H9 (cell line): ENCODE results near the gene LPAR1. TPM values are rescaled to one million over a fixed set of nuclear protein-coding genes. Genes with fewer than 3 reads are reported as not detected.

Experiments
- DNase-seq: peaks from one replicate; pipeline ENCODE4 v3.0.0-alpha.2; 2017
- H2AFZ ChIP-seq: one replicate; pipeline ENCODE4 v1.6.1; 2013; ENCODE audit warnings: mild to moderate bottlenecking, low read length, control low read depth, moderate library complexity
- H2AK5ac ChIP-seq: 2 replicates; pipeline ENCODE4 v1.6.1; 2013; ENCODE audit warnings: low read length, control low read depth, mixed read lengths; ENCODE audit not compliant: insufficient read length
- H2BK120ac ChIP-seq: one replicate; pipeline ENCODE4 v1.6.1; 2013; ENCODE audit warnings: low read depth, mild to moderate bottlenecking, low read length, control low read depth, inconsistent platforms; ENCODE audit not compliant: poor library complexity, severe bottlenecking
- H2BK12ac ChIP-seq: 2 replicates; pipeline ENCODE4 v1.6.1; 2013; ENCODE audit warnings: low read length, control low read depth, mixed read lengths, low read depth; ENCODE audit not compliant: insufficient read length
- H2BK15ac ChIP-seq: 2 replicates; pipeline ENCODE4 v1.6.1; 2013; ENCODE audit warnings: low read depth, low read length, control low read depth
- H2BK20ac ChIP-seq: one replicate; pipeline ENCODE4 v1.6.1; 2013; ENCODE audit warnings: low read depth, mild to moderate bottlenecking, low read length, control low read depth, inconsistent platforms; ENCODE audit not compliant: poor library complexity, severe bottlenecking
- H2BK5ac ChIP-seq: 2 replicates; pipeline ENCODE4 v1.6.1; 2013; ENCODE audit warnings: low read length, control low read depth, mixed read lengths; ENCODE audit not compliant: insufficient read length
- H3K14ac ChIP-seq: 2 replicates; pipeline ENCODE4 v1.6.1; 2013; ENCODE audit warnings: low read length, control low read depth; ENCODE audit not compliant: insufficient read depth
- H3K18ac ChIP-seq: 2 replicates; pipeline ENCODE4 v1.6.1; 2013; ENCODE audit warnings: low read depth, mild to moderate bottlenecking, mixed read lengths, low read length, control low read depth; ENCODE audit not compliant: insufficient read length
- H3K23ac ChIP-seq: 2 replicates; pipeline ENCODE4 v1.6.1; 2013; ENCODE audit warnings: low read length, control low read depth, mixed read lengths, low read depth; ENCODE audit not compliant: insufficient read length
- H3K23me2 ChIP-seq: 2 replicates; pipeline ENCODE4 v1.6.1; 2013; ENCODE audit warnings: low read depth, mild to moderate bottlenecking, mixed read lengths, low read length, control low read depth; ENCODE audit not compliant: insufficient read length, poor library complexity, severe bottlenecking
- H3K27ac ChIP-seq: 2 replicates; pipeline ENCODE4 v1.5.1; 2013; ENCODE audit warnings: low read length, control low read depth, mixed read lengths, low read depth; ENCODE audit not compliant: insufficient read length
- H3K27me3 ChIP-seq: 2 replicates; pipeline ENCODE4 v1.6.1; 2013; ENCODE audit warnings: low read length, control low read depth, inconsistent platforms; ENCODE audit not compliant: insufficient read depth
- H3K4ac ChIP-seq: 2 replicates; pipeline ENCODE4 v1.6.1; 2013; ENCODE audit warnings: low read depth, mild to moderate bottlenecking, control low read depth, inconsistent platforms, low read length, moderate library complexity
- H3K4me1 ChIP-seq: 2 replicates; pipeline ENCODE4 v1.6.1; 2013; ENCODE audit warnings: low read length, control low read depth, inconsistent platforms; ENCODE audit not compliant: insufficient read depth
- H3K4me2 ChIP-seq: 2 replicates; pipeline ENCODE4 v1.6.1; 2013; ENCODE audit warnings: low read length, control low read depth, mixed read lengths; ENCODE audit not compliant: insufficient read length, insufficient read depth
- H3K56ac ChIP-seq: 2 replicates; pipeline ENCODE4 v1.6.1; 2013; ENCODE audit warnings: low read depth, mild to moderate bottlenecking, mixed read lengths, low read length, control low read depth; ENCODE audit not compliant: insufficient read length
- H3K79me1 ChIP-seq: 2 replicates; pipeline ENCODE4 v1.6.1; 2013; ENCODE audit warnings: low read depth, mild to moderate bottlenecking, moderate library complexity, low read length, control low read depth, inconsistent platforms; ENCODE audit not compliant: insufficient read depth, poor library complexity, severe bottlenecking
- H3K79me2 ChIP-seq: 2 replicates; pipeline ENCODE4 v1.6.1; 2013; ENCODE audit warnings: low read length, control low read depth, inconsistent platforms; ENCODE audit not compliant: insufficient read depth
- H3K9ac ChIP-seq: 2 replicates; pipeline ENCODE4 v1.6.1; 2013; ENCODE audit warnings: low read length, control low read depth, mixed read lengths; ENCODE audit not compliant: insufficient read length; ENCODE audit errors: extremely low read depth
- H3K9me3 ChIP-seq: one replicate; pipeline ENCODE4 v1.6.1; 2013; ENCODE audit warnings: low read depth, low read length, inconsistent platforms; ENCODE audit not compliant: control insufficient read depth
- H3T11ph ChIP-seq: one replicate; pipeline ENCODE4 v1.6.1; 2013; ENCODE audit warnings: mild to moderate bottlenecking, low read length, control low read depth, inconsistent platforms
- H4K20me1 ChIP-seq: one replicate; pipeline ENCODE4 v1.6.1; 2013; ENCODE audit not compliant: control insufficient read depth, insufficient read length, insufficient read depth
- H4K5ac ChIP-seq: 2 replicates; pipeline ENCODE4 v1.6.1; 2013; ENCODE audit warnings: low read depth, mild to moderate bottlenecking, mixed read lengths, low read length, control low read depth; ENCODE audit not compliant: insufficient read length
- H4K8ac ChIP-seq: replicated peaks from 2 replicates; pipeline ENCODE4 v1.6.1; 2013; ENCODE audit warnings: low read length, control low read depth, mixed read lengths, low read depth; ENCODE audit not compliant: insufficient read length
- H4K91ac ChIP-seq: 2 replicates; pipeline ENCODE4 v1.6.1; 2013; ENCODE audit warnings: low read depth, mild to moderate bottlenecking, moderate library complexity, mixed read lengths, low read length, control low read depth; ENCODE audit not compliant: insufficient read length
- H3K27ac Mint-ChIP-seq, 3 experiments: 2 replicates in 2 of 3; 3 replicates in 1 of 3; pipeline ENCODE4 v1.8.0; 2020 to 2021; ENCODE audit warnings: mixed read lengths in 3 of 3, mild to moderate bottlenecking in 1 of 3, moderate library complexity in 1 of 3
- H3K27me3 Mint-ChIP-seq: 2 replicates; pipeline ENCODE4 v1.8.0; 2021; ENCODE audit warnings: low read depth, mild to moderate bottlenecking, moderate library complexity, mixed read lengths
- H3K36me3 Mint-ChIP-seq, 3 experiments: 2 replicates in 2 of 3; 3 replicates in 1 of 3; pipeline ENCODE4 v1.8.0; 2020 to 2021; ENCODE audit warnings: low read depth in 3 of 3, mixed read lengths in 3 of 3; ENCODE audit not compliant: insufficient read depth in 1 of 3
- H3K4me1 Mint-ChIP-seq, 2 experiments: 2 replicates each; pipeline ENCODE4 v1.8.0; 2020; ENCODE audit warnings: mixed read lengths in 2 of 2
- H3K4me3 Mint-ChIP-seq, 2 experiments: 2 replicates in 1 of 2; 3 replicates in 1 of 2; pipeline ENCODE4 v1.8.0; 2020 to 2021; ENCODE audit warnings: mild to moderate bottlenecking in 2 of 2, mixed read lengths in 2 of 2, moderate library complexity in 1 of 2
- H3K9me3 Mint-ChIP-seq, 2 experiments: 2 replicates in 1 of 2; 3 replicates in 1 of 2; pipeline ENCODE4 v1.8.0; 2020; ENCODE audit warnings: mild to moderate bottlenecking in 2 of 2, mixed read lengths in 2 of 2, moderate library complexity in 1 of 2
- WGBS: extraction: QIAGEN DNeasy Blood & Tissue Kit; methylation state at CpG from one replicate; pipeline ENCODE4 v1.1.7; 2013; ENCODE audit warnings: missing lambda C conversion rate, low lambda C conversion rate, mixed read lengths; ENCODE audit not compliant: insufficient read length; ENCODE audit errors: extremely low coverage; 5-methylcytosine and 5-hydroxymethylcytosine counted together
- total RNA-seq: library from RNA; stranded (reverse); gene quantifications from 2 replicates; pipeline ENCODE4 v1.2.1, GENCODE V29; 2021
- TF ChIP-seq, protein P1 (sequence below): fragments of 200-600 bp; sonication (generic); conservative IDR thresholded peaks from 3 replicates; pipeline ENCODE4 v1.8.0; 2021; ENCODE audit warnings: antibody characterized with exemption, mild to moderate bottlenecking

The LPAR1 gene
- total RNA-seq, 1 experiment from 2014 or later: 1.3 TPM

GRCh38 chr9:111029260-111029659 is 9.0 kb downstream of the LPAR1 start:
- no peak overlapping the region for H2BK120ac ChIP-seq
- H3K18ac ChIP-seq: no peak overlapping the region
- no peaks in the 10 kb centered on the region for H3K23me2 ChIP-seq
- no peak overlapping the region for H2BK5ac ChIP-seq
- no peaks in the 10 kb centered on the region for H3K27me3 ChIP-seq
- H3K79me1 ChIP-seq: no peaks in the 10 kb centered on the region
- H4K20me1 ChIP-seq: no peaks in the 10 kb centered on the region
- H4K5ac ChIP-seq: no peak overlapping the region
- H3K4me1 ChIP-seq: no peaks in the 10 kb centered on the region
- H3K4ac ChIP-seq: no peak overlapping the region
- H3T11ph ChIP-seq: no peak overlapping the region
- no peak overlapping the region for H4K8ac ChIP-seq
- H2BK20ac ChIP-seq: no peak overlapping the region
- H2BK12ac ChIP-seq: no peak overlapping the region
- H4K91ac ChIP-seq: no peak overlapping the region
- no peaks in the 10 kb centered on the region for H3K9me3 ChIP-seq
- no peak for DNase-seq
- no peak overlapping the region for H3K27ac ChIP-seq
- H3K4me2 ChIP-seq: no peak overlapping the region
- Mint-ChIP-seq H3K36me3 (peaks cover 0 to 3% (median 0%) of the 10 kb centered on the region in 3 experiments; a peak in 2 of 7 replicates), H3K4me3 (no peak overlapping the region), H3K27ac (no peak overlapping the region), H3K9me3 (peaks cover 0 to 4% of the 10 kb centered on the region in 2 experiments; a peak in 1 of 5 replicates), H3K4me1 (peaks cover 3 to 11% of the 10 kb centered on the region in 2 experiments; a peak in 3 of 4 replicates), H3K27me3 (no peaks in the 10 kb centered on the region; the same call in 1 of the 2 replicates)
- no peak overlapping the region for H3K56ac ChIP-seq
- H2AK5ac ChIP-seq: no peak overlapping the region
- TF ChIP-seq, protein P1, sequence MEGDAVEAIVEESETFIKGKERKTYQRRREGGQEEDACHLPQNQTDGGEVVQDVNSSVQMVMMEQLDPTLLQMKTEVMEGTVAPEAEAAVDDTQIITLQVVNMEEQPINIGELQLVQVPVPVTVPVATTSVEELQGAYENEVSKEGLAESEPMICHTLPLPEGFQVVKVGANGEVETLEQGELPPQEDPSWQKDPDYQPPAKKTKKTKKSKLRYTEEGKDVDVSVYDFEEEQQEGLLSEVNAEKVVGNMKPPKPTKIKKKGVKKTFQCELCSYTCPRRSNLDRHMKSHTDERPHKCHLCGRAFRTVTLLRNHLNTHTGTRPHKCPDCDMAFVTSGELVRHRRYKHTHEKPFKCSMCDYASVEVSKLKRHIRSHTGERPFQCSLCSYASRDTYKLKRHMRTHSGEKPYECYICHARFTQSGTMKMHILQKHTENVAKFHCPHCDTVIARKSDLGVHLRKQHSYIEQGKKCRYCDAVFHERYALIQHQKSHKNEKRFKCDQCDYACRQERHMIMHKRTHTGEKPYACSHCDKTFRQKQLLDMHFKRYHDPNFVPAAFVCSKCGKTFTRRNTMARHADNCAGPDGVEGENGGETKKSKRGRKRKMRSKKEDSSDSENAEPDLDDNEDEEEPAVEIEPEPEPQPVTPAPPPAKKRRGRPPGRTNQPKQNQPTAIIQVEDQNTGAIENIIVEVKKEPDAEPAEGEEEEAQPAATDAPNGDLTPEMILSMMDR: no peak
- no peak overlapping the region for H3K9ac ChIP-seq
- WGBS: no CpG with 5 or more reads among the region's 4 CpGs
- no peaks in the 10 kb centered on the region for H3K79me2 ChIP-seq
- no peak overlapping the region for H2BK15ac ChIP-seq
- H2AFZ ChIP-seq: no peak overlapping the region
- no peak overlapping the region for H3K14ac ChIP-seq
- no peak overlapping the region for H3K23ac ChIP-seq
